Measurements from ENCODE around the gene PRPF4. TPM values are rescaled to one million over a fixed set of nuclear protein-coding genes. Genes with fewer than 3 reads are reported as not detected.

The PRPF4 gene
- total and polyA plus RNA-seq, 9 of the 15 experiments (the other 6 are each of a cell fraction or from before 2014, with no cell fraction given), result 25.8 to 66.0 (median 39.8) TPM

DNA sequence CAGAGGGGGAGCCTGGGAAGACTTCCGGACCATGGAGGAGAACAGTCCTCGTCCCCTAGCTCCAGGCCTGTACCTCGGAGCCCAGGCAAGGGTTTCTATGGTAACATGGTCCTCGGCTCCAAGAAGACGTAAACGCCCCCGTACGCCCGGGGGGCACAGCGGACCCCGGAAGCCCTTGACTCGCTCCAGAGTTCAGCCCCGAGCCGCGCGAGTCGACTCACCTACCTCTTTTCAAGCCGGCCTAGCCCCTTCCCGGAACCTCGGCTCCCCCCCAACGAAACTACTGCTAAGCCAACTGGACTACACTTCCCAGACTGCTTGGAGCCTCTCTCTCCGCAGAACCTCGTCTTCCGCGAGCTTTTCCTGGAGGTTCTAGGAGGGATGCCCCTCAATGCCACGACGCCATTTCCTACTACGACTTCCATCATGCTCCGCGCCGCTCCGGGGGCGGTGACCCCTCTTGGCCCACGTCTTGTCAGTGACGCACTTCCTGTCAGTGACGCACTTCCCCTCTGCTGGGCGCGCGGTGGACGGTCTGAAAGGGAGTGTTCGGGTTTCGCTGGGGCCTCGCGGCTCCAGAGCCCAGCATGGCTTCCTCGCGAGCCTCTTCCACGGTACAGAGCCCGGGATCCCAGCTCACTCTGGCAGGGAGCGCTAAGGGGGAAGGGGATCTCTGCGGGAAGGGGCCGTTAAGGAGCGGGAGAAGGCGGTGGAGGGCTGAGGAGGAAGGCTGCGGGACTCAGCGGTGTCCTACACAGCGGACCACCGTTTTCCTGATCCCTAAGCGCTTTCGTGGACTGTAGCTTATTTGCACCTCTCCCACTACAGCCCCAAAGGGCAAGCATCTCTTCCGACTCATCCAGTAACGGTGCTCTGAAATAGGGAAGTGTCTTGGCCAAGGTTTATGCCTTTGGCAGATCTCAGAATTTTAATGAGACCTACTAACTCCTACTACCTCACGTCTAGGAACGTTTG lies at the start of gene PRPF4, which contains the start of gene CDC26 (continued):
- TF ChIP-seq, protein P1, sequence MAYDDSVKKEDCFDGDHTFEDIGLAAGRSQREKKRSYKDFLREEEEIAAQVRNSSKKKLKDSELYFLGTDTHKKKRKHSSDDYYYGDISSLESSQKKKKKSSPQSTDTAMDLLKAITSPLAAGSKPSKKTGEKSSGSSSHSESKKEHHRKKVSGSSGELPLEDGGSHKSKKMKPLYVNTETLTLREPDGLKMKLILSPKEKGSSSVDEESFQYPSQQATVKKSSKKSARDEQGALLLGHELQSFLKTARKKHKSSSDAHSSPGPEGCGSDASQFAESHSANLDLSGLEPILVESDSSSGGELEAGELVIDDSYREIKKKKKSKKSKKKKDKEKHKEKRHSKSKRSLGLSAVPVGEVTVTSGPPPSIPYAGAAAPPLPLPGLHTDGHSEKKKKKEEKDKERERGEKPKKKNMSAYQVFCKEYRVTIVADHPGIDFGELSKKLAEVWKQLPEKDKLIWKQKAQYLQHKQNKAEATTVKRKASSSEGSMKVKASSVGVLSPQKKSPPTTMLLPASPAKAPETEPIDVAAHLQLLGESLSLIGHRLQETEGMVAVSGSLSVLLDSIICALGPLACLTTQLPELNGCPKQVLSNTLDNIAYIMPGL (CRISPR knock-in tag; IDR thresholded peaks at IDR 0.05), result no peak
- no peak for TF ChIP-seq ZNF57 (CRISPR knock-in tag; IDR thresholded peaks at IDR 0.05)
- no peak for TF ChIP-seq HSF4 (CRISPR knock-in tag; IDR thresholded peaks at IDR 0.05; ENCODE audit: borderline replicate concordance)
- peak; percentile 98 for TF ChIP-seq PHF8 (IDR thresholded peaks at IDR 0.05; ENCODE audit: borderline replicate concordance, low read length)
- no peak for TF ChIP-seq ZNF431 (CRISPR knock-in tag; IDR thresholded peaks at IDR 0.05)
- TF ChIP-seq ZZZ3 (IDR thresholded peaks at IDR 0.05), result no peak
- TF ChIP-seq, protein P2, sequence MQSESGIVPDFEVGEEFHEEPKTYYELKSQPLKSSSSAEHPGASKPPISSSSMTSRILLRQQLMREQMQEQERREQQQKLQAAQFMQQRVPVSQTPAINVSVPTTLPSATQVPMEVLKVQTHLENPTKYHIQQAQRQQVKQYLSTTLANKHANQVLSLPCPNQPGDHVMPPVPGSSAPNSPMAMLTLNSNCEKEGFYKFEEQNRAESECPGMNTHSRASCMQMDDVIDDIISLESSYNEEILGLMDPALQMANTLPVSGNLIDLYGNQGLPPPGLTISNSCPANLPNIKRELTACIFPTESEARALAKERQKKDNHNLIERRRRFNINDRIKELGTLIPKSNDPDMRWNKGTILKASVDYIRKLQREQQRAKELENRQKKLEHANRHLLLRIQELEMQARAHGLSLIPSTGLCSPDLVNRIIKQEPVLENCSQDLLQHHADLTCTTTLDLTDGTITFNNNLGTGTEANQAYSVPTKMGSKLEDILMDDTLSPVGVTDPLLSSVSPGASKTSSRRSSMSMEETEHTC (IDR thresholded peaks at IDR 0.05), result no peak
- no peak for TF ChIP-seq HLTF (IDR thresholded peaks at IDR 0.05)
- no peak for TF ChIP-seq NCOA4 (IDR thresholded peaks at IDR 0.05; ENCODE audit: partially characterized antibody)
- TF ChIP-seq, protein P3, sequence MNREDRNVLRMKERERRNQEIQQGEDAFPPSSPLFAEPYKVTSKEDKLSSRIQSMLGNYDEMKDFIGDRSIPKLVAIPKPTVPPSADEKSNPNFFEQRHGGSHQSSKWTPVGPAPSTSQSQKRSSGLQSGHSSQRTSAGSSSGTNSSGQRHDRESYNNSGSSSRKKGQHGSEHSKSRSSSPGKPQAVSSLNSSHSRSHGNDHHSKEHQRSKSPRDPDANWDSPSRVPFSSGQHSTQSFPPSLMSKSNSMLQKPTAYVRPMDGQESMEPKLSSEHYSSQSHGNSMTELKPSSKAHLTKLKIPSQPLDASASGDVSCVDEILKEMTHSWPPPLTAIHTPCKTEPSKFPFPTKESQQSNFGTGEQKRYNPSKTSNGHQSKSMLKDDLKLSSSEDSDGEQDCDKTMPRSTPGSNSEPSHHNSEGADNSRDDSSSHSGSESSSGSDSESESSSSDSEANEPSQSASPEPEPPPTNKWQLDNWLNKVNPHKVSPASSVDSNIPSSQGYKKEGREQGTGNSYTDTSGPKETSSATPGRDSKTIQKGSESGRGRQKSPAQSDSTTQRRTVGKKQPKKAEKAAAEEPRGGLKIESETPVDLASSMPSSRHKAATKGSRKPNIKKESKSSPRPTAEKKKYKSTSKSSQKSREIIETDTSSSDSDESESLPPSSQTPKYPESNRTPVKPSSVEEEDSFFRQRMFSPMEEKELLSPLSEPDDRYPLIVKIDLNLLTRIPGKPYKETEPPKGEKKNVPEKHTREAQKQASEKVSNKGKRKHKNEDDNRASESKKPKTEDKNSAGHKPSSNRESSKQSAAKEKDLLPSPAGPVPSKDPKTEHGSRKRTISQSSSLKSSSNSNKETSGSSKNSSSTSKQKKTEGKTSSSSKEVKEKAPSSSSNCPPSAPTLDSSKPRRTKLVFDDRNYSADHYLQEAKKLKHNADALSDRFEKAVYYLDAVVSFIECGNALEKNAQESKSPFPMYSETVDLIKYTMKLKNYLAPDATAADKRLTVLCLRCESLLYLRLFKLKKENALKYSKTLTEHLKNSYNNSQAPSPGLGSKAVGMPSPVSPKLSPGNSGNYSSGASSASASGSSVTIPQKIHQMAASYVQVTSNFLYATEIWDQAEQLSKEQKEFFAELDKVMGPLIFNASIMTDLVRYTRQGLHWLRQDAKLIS (CRISPR knock-in tag; IDR thresholded peaks at IDR 0.05), result 0 out of 2 replicates have a peak, but pooled peaks have one; percentile 54
- TF ChIP-seq POLR2AphosphoS5 (IDR thresholded peaks at IDR 0.05; ENCODE audit: control insufficient read depth, insufficient read depth, low read depth, low read length), result peak; percentile 96
- no peak for TF ChIP-seq CTBP1 (IDR thresholded peaks at IDR 0.05; ENCODE audit: borderline replicate concordance)
- TF ChIP-seq RBFOX2 (IDR thresholded peaks at IDR 0.05; ENCODE audit: low read depth, low read length), result peak; percentile 99
- TF ChIP-seq ZKSCAN3 (CRISPR knock-in tag; IDR thresholded peaks at IDR 0.05), result no peak
- no peak for TF ChIP-seq TOE1 (IDR thresholded peaks at IDR 0.05; ENCODE audit: borderline replicate concordance)
- TF ChIP-seq TOE1 (CRISPR knock-in tag; IDR thresholded peaks at IDR 0.05; ENCODE audit: borderline replicate concordance, low read depth), result no peak
- TF ChIP-seq TAF1 (IDR thresholded peaks at IDR 0.05; ENCODE audit: control insufficient read depth, extremely low read depth, insufficient read depth, low read length, severe bottlenecking), result peak; percentile 86
- TF ChIP-seq, protein P4, sequence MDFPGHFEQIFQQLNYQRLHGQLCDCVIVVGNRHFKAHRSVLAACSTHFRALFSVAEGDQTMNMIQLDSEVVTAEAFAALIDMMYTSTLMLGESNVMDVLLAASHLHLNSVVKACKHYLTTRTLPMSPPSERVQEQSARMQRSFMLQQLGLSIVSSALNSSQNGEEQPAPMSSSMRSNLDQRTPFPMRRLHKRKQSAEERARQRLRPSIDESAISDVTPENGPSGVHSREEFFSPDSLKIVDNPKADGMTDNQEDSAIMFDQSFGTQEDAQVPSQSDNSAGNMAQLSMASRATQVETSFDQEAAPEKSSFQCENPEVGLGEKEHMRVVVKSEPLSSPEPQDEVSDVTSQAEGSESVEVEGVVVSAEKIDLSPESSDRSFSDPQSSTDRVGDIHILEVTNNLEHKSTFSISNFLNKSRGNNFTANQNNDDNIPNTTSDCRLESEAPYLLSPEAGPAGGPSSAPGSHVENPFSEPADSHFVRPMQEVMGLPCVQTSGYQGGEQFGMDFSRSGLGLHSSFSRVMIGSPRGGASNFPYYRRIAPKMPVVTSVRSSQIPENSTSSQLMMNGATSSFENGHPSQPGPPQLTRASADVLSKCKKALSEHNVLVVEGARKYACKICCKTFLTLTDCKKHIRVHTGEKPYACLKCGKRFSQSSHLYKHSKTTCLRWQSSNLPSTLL (IDR thresholded peaks at IDR 0.05), result no peak

Data from K562 (cell line).